Gastrocnemius medialis (tissue), 4 donors: Measurements from ENCODE around the gene SMARCA4. TPM values are rescaled to one million over a fixed set of nuclear protein-coding genes. Genes with fewer than 3 reads are reported as not detected.

Experiments
- ATAC-seq, 2 donors: fragments of 150-250 bp; one replicate each; pipeline ENCODE4 v1.9.1; 2016
- DNase-seq, 2 donors: peaks; one replicate each; pipeline ENCODE4 v3.0.0-alpha.2; 2019
- H3K27ac ChIP-seq, 4 donors: fragments of 200-600 bp; sonication (generic); 1 replicate in 1 of 4; 2 replicates in 3 of 4; pipeline ENCODE4 v1.5.1; 2016 to 2018; ENCODE audit warnings: mild to moderate bottlenecking in 2 of 4, moderate library complexity in 1 of 4
- H3K27me3 ChIP-seq, 3 donors: fragments of 200-600 bp; sonication (generic) in 2 of 3; 1 replicate in 1 of 3; 2 replicates in 2 of 3; pipeline versions ENCODE4 v1.5.1 to v1.6.0; 2016 to 2019; ENCODE audit warnings: mild to moderate bottlenecking in 1 of 3, moderate library complexity in 1 of 3
- H3K36me3 ChIP-seq, 2 donors: fragments of 200-600 bp; sonication (generic) in 1 of 2; one replicate each; pipeline ENCODE4 v1.5.1; 2017 to 2018
- H3K4me1 ChIP-seq, 2 donors: fragments of 200-600 bp; sonication (generic) in 1 of 2; one replicate each; pipeline ENCODE4 v1.5.1; 2016 to 2017; ENCODE audit warnings: mild to moderate bottlenecking in 2 of 2
- H3K4me3 ChIP-seq, 4 donors: fragments of 200-600 bp; sonication (generic) in 3 of 4; 1 replicate in 1 of 4; 2 replicates in 3 of 4; pipeline ENCODE4 v1.5.1; 2016 to 2019; ENCODE audit warnings: mild to moderate bottlenecking in 2 of 4
- H3K9me3 ChIP-seq, 3 donors: fragments of 200-600 bp; sonication (generic) in 2 of 3; 1 replicate in 1 of 3; 2 replicates in 2 of 3; pipeline ENCODE4 v1.5.1; 2016 to 2019
- CTCF ChIP-seq, 5 experiments: fragments of 450-650 bp in 3 of 5; fragments of 200-600 bp in 2 of 5; sonication (generic) in 2 of 5; IDR thresholded peaks in 4 of 5; conservative IDR thresholded peaks in 1 of 5; 1 replicate in 4 of 5; 2 replicates in 1 of 5; pipeline ENCODE4 v1.5.1; 2016 to 2019; ENCODE audit warnings: antibody characterized with exemption in 5 of 5, mild to moderate bottlenecking in 3 of 5, moderate library complexity in 3 of 5
- POLR2A ChIP-seq, 2 donors: fragments of 450-650 bp; IDR thresholded peaks; one replicate each; pipeline ENCODE4 v1.6.1; 2017; ENCODE audit warnings: antibody characterized with exemption in 2 of 2, mild to moderate bottlenecking in 2 of 2, moderate library complexity in 2 of 2
- in situ Hi-C, 4 donors: fragments of 200-750 bp; cut with MboI; loops; one replicate each; pipeline versions ENCODE4 v1.15.0 to v1.8.0; 2017; ENCODE audit warnings: low sequenced_read_pairs in 4 of 4
- intact Hi-C: fragments of 100-400 bp; cut with DNase I; formaldehyde crosslinking; loops from one replicate; pipeline ENCODE4 v1.15.1; 2023; ENCODE audit warnings: low total_unique reads
- total RNA-seq, 4 donors: library from RNA; depleted of rRNA; stranded (reverse); fragments of >200 nt; gene quantifications; one replicate each; pipeline versions ENCODE4 v1.1.0 to v1.2.3, GENCODE V29; 2016

SMARCA4 gene
- total RNA-seq, 4 donors from 2014 or later = 24.0 to 72.6 (median 68.7) TPM

- intact Hi-C loops (no loop called here), in situ Hi-C loops (loop anchor here in 1 of 4 donors (25.0 kb wide), 1 partner anchor 170 kb away; no protein-coding TSS in a partner anchor)
- no peaks in the 10 kb centered on the region for H3K4me1 ChIP-seq
- H3K9me3 ChIP-seq = no peaks in the 10 kb centered on the region
- H3K27ac ChIP-seq = no peak overlapping the region
- ATAC-seq (no peak), DNase-seq (no peak)
- no peaks in the 10 kb centered on the region for H3K27me3 ChIP-seq
- H3K4me3 ChIP-seq = no peak overlapping the region
- TF ChIP-seq POLR2A (IDR thresholded peaks at IDR 0.05) (no peak), CTCF (IDR thresholded peaks at IDR 0.05 in 4 of 5, conservative IDR thresholded peaks at IDR 0.05 in 1 of 5) (no peak)
- peaks cover 0 to 46% of the 10 kb centered on the region in 2 donors for H3K36me3 ChIP-seq
These were observed 81.3 kb downstream of the SMARCA4 start for GRCh38 chr19:11041966-11042627.

- H3K4me1 ChIP-seq = no peaks in the 10 kb centered on the region
- ATAC-seq = no peak
- no peaks in the 10 kb centered on the region for H3K9me3 ChIP-seq
- no peak for DNase-seq
- TF ChIP-seq POLR2A (IDR thresholded peaks at IDR 0.05) = no peak
- no peak for TF ChIP-seq CTCF (IDR thresholded peaks at IDR 0.05 in 4 of 5, conservative IDR thresholded peaks at IDR 0.05 in 1 of 5)
- no peak overlapping the region for H3K4me3 ChIP-seq
- no peaks in the 10 kb centered on the region for H3K27me3 ChIP-seq
- in situ Hi-C loops = loop anchor here in 1 of 4 donors (25.0 kb wide), 1 partner anchor 168 kb away; no protein-coding TSS in a partner anchor
- intact Hi-C loops = no loop called here
- peaks cover 0 to 34% of the 10 kb centered on the region in 2 donors for H3K36me3 ChIP-seq
- H3K27ac ChIP-seq = no peak overlapping the region
These were observed 83.6 kb downstream of the SMARCA4 start for GRCh38 chr19:11044431-11044830.

GRCh38 chr19:11045536-11045935 lies 84.7 kb downstream of the SMARCA4 start:
- in situ Hi-C loops (loop anchor here in 1 of 4 donors (25.0 kb wide), 1 partner anchor 167 kb away; no protein-coding TSS in a partner anchor), intact Hi-C loops (no loop called here)
- DNase-seq = no peak
- Histone ChIP-seq H3K9me3 (no peaks in the 10 kb centered on the region), H3K27me3 (no peaks in the 10 kb centered on the region), H3K4me1 (no peaks in the 10 kb centered on the region), H3K36me3 (peaks cover 0 to 26% of the 10 kb centered on the region in 2 donors), H3K27ac (no peak overlapping the region), H3K4me3 (no peak overlapping the region)
- no peak for TF ChIP-seq POLR2A (IDR thresholded peaks at IDR 0.05)
- no peak for TF ChIP-seq CTCF (IDR thresholded peaks at IDR 0.05 in 4 of 5, conservative IDR thresholded peaks at IDR 0.05 in 1 of 5)
- ATAC-seq = no peak

GRCh38 chr19:11046605-11047354 lies 86.0 kb downstream of the SMARCA4 start:
- Histone ChIP-seq H3K4me1 (no peaks in the 10 kb centered on the region), H3K9me3 (no peaks in the 10 kb centered on the region), H3K27me3 (no peaks in the 10 kb centered on the region), H3K27ac (no peak overlapping the region), H3K4me3 (no peak overlapping the region), H3K36me3 (peaks cover 0 to 20% of the 10 kb centered on the region in 2 donors)
- in situ Hi-C loops (loop anchor here in 1 of 4 donors (25.0 kb wide), 1 partner anchor 166 kb away; no protein-coding TSS in a partner anchor), intact Hi-C loops (no loop called here)
- no peak for TF ChIP-seq CTCF (IDR thresholded peaks at IDR 0.05 in 4 of 5, conservative IDR thresholded peaks at IDR 0.05 in 1 of 5)
- no peak for TF ChIP-seq POLR2A (IDR thresholded peaks at IDR 0.05)
- no peak for ATAC-seq
- DNase-seq = no peak
